DOHH2 (cell line): ENCODE results near the gene ARID5B.

Source experiments
- CTCF ChIP-seq: fragments of 200-600 bp; sonication (generic); IDR thresholded peaks from one replicate; pipeline ENCODE4 v1.5.1; 2014; ENCODE audit warnings: antibody characterized with exemption, mild to moderate bottlenecking, low read depth, low read length; ENCODE audit not compliant: poor library complexity, severe bottlenecking
- EZH2phosphoT487 ChIP-seq: fragments of 200-600 bp; sonication (generic); IDR thresholded peaks from 2 replicates; pipeline ENCODE4 v1.6.1; 2017; ENCODE audit warnings: borderline replicate concordance, mild to moderate bottlenecking, antibody characterized with exemption, low read length, moderate library complexity, mixed read lengths

GRCh38 chr10:61986788-61987492, 85.4 kb downstream of the ARID5B start:
- TF ChIP-seq CTCF (no peak), EZH2phosphoT487 (no peak)
